Measurements from ENCODE around the gene CACNA2D3. TPM values are rescaled to one million over a fixed set of nuclear protein-coding genes. Genes with fewer than 3 reads are reported as not detected.

The CACNA2D3 gene
- polyA plus RNA-seq (13.7 and 26.2 TPM in 2 replicates), polyA minus RNA-seq (23.7 and 25.3 TPM in 2 replicates)

DNA sequence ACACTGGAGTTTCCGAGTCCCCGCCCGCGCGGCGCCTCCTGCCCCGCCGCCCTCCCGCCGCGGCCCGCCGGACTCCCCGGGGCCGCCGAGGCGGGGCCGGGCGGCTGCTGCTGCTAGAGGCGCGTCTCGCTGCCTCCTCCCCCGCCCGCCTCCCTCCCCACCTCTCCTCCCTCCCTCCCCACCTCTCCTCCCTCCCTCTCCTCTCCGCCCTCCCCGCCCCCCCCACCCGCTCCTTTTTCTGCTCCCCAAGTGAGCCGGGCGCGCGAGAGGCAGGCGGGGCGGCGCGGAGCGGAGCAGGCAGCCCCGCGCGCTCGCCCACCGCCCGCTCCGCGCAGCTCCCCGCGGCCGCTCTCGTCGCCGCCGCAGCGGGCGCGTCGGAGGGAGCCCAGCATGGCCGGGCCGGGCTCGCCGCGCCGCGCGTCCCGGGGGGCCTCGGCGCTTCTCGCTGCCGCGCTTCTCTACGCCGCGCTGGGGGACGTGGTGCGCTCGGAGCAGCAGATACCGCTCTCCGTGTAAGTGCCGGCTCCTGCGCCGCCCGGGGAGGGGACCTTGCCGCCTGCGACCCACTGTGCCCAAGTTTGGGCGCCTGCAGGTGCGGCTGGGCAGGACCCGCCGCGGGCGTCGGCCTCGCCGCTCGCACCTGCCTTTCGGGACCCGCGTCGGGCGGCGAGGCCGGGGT is at the start of gene CACNA2D3:
TSS of gene CACNA2D3 (plus strand) at position 229 of the 679 bp plus-strand sequence.
- Histone ChIP-seq H3K27me3 (ENCODE audit: insufficient read depth, low read depth, low read length) (peaks cover 83% of the 10 kb centered on the region), H3K4me2 (ENCODE audit: low read length) (peak within 1 kb of the TSS; percentile 73), H3K27ac (ENCODE audit: low read length) (peak within 1 kb of the TSS; percentile 2), H3F3A (ENCODE audit: insufficient read depth, low read length, poor library complexity, severe bottlenecking) (no peaks in the 10 kb centered on the region), H3K4me3 (ENCODE audit: low read length) (peak within 1 kb of the TSS; percentile 77), H3K9me3 (ENCODE audit: low read length) (no peaks in the 10 kb centered on the region), H3K9me2 (ENCODE audit: insufficient read depth, low read length) (no peaks in the 10 kb centered on the region), H3K36me3 (ENCODE audit: insufficient read depth, low read length) (no peaks in the 10 kb centered on the region), H3K9ac (ENCODE audit: low read length) (peak within 1 kb of the TSS; percentile 60), H3K79me2 (replicated peaks; ENCODE audit: insufficient read depth, low read length) (no peaks in the 10 kb centered on the region), H2AFZ (ENCODE audit: low read depth, low read length) (no peak within 1 kb of the TSS), H4K20me1 (ENCODE audit: insufficient read depth) (no peaks in the 10 kb centered on the region)
- TF ChIP-seq SMC3 (conservative IDR thresholded peaks at IDR 0.05; ENCODE audit: poor library complexity) = no peak
- no peak for TF ChIP-seq EP300 (conservative IDR thresholded peaks at IDR 0.05; ENCODE audit: poor library complexity, severe bottlenecking)
- TF ChIP-seq EZH2 (IDR thresholded peaks at IDR 0.05; ENCODE audit: borderline replicate concordance, insufficient read depth, low read length, poor library complexity, severe bottlenecking) = no peak
- TF ChIP-seq RAD21 (conservative IDR thresholded peaks at IDR 0.05) = no peak
- TF ChIP-seq, protein P1, sequence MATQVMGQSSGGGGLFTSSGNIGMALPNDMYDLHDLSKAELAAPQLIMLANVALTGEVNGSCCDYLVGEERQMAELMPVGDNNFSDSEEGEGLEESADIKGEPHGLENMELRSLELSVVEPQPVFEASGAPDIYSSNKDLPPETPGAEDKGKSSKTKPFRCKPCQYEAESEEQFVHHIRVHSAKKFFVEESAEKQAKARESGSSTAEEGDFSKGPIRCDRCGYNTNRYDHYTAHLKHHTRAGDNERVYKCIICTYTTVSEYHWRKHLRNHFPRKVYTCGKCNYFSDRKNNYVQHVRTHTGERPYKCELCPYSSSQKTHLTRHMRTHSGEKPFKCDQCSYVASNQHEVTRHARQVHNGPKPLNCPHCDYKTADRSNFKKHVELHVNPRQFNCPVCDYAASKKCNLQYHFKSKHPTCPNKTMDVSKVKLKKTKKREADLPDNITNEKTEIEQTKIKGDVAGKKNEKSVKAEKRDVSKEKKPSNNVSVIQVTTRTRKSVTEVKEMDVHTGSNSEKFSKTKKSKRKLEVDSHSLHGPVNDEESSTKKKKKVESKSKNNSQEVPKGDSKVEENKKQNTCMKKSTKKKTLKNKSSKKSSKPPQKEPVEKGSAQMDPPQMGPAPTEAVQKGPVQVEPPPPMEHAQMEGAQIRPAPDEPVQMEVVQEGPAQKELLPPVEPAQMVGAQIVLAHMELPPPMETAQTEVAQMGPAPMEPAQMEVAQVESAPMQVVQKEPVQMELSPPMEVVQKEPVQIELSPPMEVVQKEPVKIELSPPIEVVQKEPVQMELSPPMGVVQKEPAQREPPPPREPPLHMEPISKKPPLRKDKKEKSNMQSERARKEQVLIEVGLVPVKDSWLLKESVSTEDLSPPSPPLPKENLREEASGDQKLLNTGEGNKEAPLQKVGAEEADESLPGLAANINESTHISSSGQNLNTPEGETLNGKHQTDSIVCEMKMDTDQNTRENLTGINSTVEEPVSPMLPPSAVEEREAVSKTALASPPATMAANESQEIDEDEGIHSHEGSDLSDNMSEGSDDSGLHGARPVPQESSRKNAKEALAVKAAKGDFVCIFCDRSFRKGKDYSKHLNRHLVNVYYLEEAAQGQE (IDR thresholded peaks at IDR 0.05; ENCODE audit: borderline replicate concordance) = no peak
- TF ChIP-seq, protein P2, sequence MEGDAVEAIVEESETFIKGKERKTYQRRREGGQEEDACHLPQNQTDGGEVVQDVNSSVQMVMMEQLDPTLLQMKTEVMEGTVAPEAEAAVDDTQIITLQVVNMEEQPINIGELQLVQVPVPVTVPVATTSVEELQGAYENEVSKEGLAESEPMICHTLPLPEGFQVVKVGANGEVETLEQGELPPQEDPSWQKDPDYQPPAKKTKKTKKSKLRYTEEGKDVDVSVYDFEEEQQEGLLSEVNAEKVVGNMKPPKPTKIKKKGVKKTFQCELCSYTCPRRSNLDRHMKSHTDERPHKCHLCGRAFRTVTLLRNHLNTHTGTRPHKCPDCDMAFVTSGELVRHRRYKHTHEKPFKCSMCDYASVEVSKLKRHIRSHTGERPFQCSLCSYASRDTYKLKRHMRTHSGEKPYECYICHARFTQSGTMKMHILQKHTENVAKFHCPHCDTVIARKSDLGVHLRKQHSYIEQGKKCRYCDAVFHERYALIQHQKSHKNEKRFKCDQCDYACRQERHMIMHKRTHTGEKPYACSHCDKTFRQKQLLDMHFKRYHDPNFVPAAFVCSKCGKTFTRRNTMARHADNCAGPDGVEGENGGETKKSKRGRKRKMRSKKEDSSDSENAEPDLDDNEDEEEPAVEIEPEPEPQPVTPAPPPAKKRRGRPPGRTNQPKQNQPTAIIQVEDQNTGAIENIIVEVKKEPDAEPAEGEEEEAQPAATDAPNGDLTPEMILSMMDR (IDR thresholded peaks at IDR 0.05; ENCODE audit: poor library complexity, severe bottlenecking) = no peak
- TF ChIP-seq MXI1 (conservative IDR thresholded peaks at IDR 0.05; ENCODE audit: poor library complexity, severe bottlenecking) = no peak
- no peak for TF ChIP-seq TAF1 (IDR thresholded peaks at IDR 0.05; ENCODE audit: low read depth)
- TF ChIP-seq POLR2AphosphoS5 (IDR thresholded peaks at IDR 0.05) = no peak

DNA sequence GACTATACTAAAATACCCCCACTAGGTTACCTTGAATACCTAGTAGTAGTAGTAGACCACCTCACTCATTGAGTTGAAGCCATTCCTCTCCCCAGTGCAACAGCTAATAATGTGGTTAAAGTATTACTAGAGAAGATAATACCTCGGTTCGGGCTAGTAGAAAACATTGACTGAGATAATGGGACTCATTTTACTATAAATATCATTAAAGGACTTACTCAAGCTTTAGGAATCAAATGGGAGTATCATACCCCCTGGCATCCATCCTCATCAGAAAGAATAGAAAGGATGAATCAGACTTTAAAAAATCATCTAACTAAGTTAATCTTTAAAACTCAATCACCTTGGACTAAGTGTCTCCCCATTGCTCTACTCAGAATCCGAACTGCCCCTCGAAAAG is 49.0 kb upstream of the CACNA2D3 start:
- Histone ChIP-seq H3K9me2 (ENCODE audit: insufficient read depth, low read length) (no peaks in the 10 kb centered on the region), H4K20me1 (ENCODE audit: insufficient read depth) (no peaks in the 10 kb centered on the region), H3K4me3 (ENCODE audit: low read length) (no peak overlapping the region), H3K27me3 (ENCODE audit: insufficient read depth, low read depth, low read length) (no peaks in the 10 kb centered on the region), H3K36me3 (ENCODE audit: insufficient read depth, low read length) (no peaks in the 10 kb centered on the region), H3F3A (ENCODE audit: insufficient read depth, low read length, poor library complexity, severe bottlenecking) (no peaks in the 10 kb centered on the region), H3K27ac (ENCODE audit: low read length) (no peak overlapping the region), H3K79me2 (replicated peaks; ENCODE audit: insufficient read depth, low read length) (no peaks in the 10 kb centered on the region), H2AFZ (ENCODE audit: low read depth, low read length) (no peak overlapping the region), H3K9ac (ENCODE audit: low read length) (no peak overlapping the region), H3K9me3 (ENCODE audit: low read length) (peaks cover 12% of the 10 kb centered on the region), H3K4me2 (ENCODE audit: low read length) (no peak overlapping the region)
- no peak for TF ChIP-seq TAF1 (IDR thresholded peaks at IDR 0.05; ENCODE audit: low read depth)
- no peak for TF ChIP-seq EZH2 (IDR thresholded peaks at IDR 0.05; ENCODE audit: borderline replicate concordance, insufficient read depth, low read length, poor library complexity, severe bottlenecking)
- no peak for TF ChIP-seq MXI1 (conservative IDR thresholded peaks at IDR 0.05; ENCODE audit: poor library complexity, severe bottlenecking)
- TF ChIP-seq, protein P2 (IDR thresholded peaks at IDR 0.05; ENCODE audit: poor library complexity, severe bottlenecking) = no peak
- no peak for TF ChIP-seq POLR2AphosphoS5 (IDR thresholded peaks at IDR 0.05)
- TF ChIP-seq EP300 (conservative IDR thresholded peaks at IDR 0.05; ENCODE audit: poor library complexity, severe bottlenecking) = no peak
- no peak for TF ChIP-seq RAD21 (conservative IDR thresholded peaks at IDR 0.05)

Measured in neural cell (in vitro differentiated cells).